GM18951 (cell line): ENCODE data around the gene PHKB.
"Not testable (repeated sequence)": the region's sequence is repeated elsewhere in the genome, so short reads cannot be mapped to it uniquely, and the experiment has no call there.

ENCODE experiments used
- POLR2A ChIP-seq: IDR thresholded peaks from 4 replicates; pipeline ENCODE4 v1.6.1; 2011; ENCODE audit warnings: mild to moderate bottlenecking; ENCODE audit not compliant: insufficient read length, insufficient read depth; ENCODE audit errors: extremely low read depth
- in situ Hi-C: fragments of 300-500 bp; cut with MboI; formaldehyde crosslinking; loops from one replicate; pipeline ENCODE4 v1.12.0; 2022; ENCODE audit warnings: low sequenced_read_pairs, mixed read lengths, inconsistent platforms; ENCODE audit not compliant: unreplicated experiment

PHKB gene

DNA sequence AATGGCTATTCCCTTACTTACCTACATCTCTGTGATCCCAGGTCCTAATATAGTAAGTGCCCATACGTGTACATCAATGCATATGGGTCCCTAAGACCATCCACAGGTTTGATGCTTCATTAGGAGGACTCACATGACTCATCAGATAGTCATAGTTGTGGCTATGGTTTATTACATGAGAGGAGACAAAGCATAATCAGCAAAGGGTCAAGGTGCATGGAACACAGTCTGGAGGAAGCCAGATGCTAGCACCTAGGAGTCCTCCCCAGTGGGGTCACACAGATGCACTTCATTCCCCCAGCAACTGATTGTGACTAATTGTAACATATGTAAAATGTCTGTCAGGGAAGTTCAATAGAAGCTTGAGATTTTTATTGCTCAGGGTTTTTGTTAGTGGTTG lies 42.8 kb downstream of the PHKB start:
- no peak for TF ChIP-seq POLR2A
- in situ Hi-C loops, result no loop called here

DNA sequence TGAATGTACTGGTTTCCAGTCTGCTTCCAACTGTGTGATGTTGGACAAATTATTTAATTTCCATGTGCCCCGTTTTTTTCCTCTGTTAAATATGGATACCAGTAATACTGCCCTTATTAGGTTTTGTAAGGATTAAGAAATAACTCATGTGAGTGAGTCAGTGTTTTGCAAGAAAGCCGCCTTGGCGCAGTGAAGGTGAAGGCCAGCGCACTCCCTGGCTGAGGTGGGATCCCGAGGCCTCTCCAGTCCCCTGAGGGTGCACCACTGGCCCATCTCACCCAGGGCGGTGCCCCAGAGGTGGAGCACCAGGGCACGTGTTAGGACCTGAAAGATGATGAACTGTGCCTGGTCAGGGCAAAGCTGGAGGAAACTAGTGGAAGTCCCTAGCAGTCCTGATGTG lies 43.5 kb downstream of the PHKB start:
- in situ Hi-C loops, result no loop called here
- TF ChIP-seq POLR2A, result no peak

DNA sequence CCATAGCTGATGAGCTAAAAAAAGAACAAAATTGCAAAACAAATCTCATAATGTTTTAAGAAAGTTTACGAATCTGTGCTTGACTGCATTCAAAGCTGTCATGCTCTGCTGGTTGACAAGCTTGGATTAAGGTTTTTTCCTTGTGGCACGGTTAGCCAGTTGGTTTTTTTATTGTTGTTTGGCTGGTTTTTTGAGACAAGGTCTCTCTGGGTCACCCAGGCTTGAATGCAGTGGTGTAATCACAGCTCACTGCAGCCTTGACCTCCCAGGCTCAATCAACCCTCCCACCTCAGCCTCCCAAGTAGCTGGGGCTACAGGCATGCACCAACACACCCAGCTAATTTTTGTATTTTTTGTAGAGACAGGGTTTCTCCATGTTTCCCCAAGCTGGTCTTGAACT lies 45.7 kb downstream of the PHKB start:
- TF ChIP-seq POLR2A, result no peak
- in situ Hi-C loops, result no loop called here

DNA sequence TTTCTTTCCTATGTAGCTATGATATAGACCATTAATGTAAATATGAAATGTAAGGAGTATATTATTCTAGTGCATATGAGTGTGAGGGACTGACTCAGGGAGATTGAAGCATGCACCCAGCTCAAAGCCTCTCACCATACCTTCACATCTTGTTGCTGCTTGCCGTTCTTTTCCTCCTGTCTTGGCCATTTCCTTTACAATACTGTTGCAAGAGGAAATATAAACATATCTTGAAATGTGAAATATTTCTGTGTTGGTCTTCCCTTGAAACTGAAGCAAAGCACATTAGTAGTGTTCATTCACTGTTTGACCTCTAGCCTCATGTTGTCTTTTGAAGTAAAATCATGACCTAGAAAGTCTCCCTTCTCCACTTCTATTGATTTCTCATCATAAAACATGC lies 46.6 kb downstream of the PHKB start:
- in situ Hi-C loops, result no loop called here
- TF ChIP-seq POLR2A, result no peak

DNA sequence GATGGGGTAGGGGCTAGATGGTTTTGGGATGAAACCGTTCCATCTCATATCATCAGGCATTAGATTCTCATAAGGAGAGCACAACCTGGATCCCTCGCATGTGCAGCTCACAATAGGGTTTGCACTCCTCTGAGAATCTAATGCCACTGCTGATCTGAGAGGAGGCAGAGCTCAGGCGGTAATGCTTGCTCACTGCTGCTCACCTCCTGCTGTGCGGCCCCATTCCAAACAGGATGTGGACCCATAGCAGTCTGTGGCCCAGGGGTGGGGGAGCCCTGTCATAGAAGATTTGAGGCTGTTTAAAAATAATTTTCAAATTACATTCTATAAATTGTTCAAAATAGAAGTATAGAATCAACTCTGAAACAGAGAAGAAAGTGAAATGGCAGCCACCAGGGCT lies 50.8 kb downstream of the PHKB start:
- in situ Hi-C loops, result no loop called here

DNA sequence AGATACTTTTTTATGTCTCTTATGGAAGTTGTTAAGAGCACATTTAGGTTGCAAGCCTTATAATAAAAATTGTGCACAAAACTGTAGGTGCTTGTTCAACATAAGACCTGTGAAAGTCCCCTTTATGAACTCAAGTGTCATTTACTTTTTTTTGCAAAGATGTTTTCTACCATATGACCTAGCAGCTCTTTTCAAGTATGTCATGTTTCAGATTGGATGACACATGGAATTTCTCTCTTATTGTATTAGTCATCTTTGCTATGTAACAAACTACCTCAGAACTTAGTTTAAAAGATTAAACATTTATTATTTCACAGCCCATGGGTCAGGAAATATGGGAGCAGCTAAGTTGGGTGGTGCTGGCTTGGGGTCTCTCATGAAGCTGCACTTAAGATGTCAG lies 57.9 kb downstream of the PHKB start:
- in situ Hi-C loops, result no loop called here
- TF ChIP-seq POLR2A, result no peak

More for the DNA sequence above, 50.8 kb downstream of the PHKB start:
- TF ChIP-seq POLR2A, result no peak

DNA sequence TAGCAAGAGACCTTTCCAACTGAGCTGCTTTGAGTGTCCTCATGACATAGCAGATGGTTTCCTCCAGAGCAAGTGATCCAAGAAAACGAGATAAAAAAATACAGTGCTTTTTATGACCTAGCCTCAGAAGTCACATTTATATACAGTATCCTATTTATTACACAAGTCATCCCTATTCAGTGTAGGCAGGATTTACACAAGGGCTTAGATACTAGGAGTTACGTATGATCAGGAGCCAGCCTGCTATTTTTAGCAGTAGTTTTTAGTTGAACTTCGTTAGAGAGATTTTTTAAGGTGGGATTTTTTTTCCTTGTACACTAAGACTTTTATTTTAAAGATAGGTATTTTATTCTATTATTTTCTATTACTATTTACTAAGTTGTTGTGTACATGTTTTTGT lies 58.4 kb downstream of the PHKB start:
- in situ Hi-C loops, result no loop called here
- no peak for TF ChIP-seq POLR2A

DNA sequence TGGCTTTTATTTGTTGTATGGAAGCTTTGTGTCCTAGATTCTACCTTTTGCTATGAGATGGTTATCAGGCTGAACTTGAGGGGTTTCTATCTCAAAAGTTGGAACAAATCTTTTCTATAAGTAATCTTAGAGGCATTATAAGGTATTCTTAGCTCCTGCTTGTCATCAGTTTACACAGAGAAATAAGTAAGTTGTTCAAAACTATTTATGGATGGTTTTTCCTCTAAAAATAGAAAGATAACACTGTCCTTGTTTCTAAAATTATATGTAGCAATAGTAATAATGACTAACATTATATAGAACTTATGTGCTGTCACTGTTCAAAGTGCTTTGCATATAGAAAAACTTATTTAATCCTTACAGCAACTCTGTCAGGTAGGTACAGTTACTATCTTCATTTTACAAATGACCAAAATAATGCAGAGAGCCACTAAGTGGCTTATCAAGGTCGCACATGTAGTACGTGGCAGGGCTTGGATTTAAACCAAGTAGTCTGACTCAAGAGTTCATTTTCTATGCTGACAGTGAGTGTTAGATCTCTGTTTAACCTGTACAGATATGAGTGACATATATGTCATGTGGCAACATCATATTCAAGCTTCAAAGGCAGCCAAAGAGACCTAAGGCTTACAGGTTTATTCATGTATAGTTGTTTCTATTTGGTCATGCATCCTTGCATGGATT lies 59.0 kb downstream of the PHKB start:
- in situ Hi-C loops, result no loop called here
- TF ChIP-seq POLR2A, result no peak

DNA sequence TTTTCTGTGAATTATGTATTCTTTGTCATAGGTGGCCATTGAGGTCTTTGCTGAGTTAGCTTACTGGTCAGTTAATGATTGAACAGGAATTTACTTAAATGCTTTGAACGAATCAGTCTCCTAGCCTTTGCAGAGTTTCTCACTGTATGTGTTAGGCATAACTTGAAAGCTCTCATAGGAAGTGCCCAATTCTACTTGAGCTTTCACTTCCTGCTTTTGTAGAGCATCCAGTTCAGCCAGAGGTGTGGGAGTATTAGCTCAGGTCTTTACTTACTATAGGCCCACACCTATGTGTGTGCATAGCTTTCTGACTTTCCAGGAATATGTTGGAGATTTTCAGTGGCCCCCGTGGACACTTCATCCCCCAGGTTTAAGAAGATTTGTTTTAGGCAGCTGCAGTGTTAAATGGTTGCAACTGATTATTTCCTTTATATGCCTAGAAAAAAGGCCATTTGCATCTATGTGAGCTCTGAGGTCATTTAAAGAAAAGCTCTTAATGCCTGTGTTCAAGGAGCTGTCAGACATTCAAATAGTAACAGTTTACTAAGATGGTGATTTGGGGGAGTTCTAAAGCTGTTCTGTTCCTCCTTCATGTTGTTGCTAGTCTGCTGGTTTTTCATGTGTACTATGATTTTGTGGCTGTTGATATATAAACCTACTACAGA lies 62.3 kb downstream of the PHKB start:
- no peak for TF ChIP-seq POLR2A
- in situ Hi-C loops, result no loop called here

DNA sequence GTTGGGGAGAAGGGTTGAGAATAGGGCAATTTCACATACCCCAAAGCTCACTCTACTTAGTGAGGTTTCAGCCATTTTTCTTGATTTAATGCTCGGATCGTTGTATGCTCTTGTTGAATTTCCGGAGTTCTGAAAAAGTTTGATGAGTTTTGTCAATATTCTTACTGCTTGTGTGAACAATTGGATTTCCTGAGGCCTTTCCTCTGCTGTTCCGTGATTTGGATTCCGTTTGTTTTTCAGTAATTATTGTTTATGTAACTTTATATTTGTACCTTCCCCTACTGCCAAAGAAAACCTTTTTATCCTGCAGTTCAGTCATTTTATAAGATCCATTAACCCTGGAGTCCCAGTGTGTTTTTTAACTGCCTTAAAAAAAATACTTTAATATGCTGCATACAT lies 62.9 kb downstream of the PHKB start:
- in situ Hi-C loops, result no loop called here
- no peak for TF ChIP-seq POLR2A

DNA sequence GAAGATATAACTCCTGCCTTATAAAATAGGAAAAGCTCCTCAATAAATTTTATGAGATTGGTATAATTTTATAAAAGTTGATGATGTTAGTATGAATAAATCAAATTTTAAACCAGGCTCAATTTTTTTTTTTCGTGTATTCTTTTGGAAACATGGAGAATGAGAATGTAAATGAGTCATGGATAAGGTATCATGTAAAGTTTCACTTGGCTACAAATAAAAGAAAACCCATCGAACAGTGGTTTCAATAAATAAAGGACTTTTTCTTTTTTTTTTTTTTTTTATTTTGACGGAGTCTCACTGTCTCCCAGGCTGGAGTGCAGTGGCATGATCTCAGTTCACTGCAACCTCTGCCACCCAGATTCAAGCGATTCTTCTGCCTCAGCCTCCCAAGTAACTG lies 67.3 kb downstream of the PHKB start:
- TF ChIP-seq POLR2A, result no peak
- in situ Hi-C loops, result no loop called here

DNA sequence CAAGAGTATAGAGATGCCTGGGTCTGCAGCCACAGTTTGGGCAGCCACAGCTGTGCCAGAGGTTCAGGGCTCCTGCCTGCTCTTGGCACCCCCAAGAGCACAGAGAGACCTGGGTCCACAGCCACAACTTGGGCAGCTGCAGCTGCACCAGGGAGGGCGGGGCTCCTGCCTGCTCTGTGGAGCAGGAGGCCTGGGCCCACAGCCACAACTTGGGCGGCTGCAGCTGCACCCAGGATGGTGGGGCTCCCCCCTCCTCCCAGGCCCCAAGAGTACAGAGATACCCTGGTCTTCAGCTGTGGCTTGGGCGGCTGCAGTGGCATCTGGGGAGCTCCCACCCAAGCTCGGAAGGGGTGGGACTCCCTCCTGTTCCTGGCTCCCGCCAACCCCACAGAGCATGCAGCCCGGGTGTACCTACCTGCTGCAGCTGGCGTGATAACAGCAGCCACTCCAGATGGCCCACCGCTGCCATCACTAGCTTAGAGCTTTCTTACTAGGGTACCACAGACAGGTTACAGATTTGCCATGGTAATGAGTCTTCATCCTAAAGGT lies 72.7 kb downstream of the PHKB start:
- TF ChIP-seq POLR2A, result no peak
- in situ Hi-C loops, result no loop called here

DNA sequence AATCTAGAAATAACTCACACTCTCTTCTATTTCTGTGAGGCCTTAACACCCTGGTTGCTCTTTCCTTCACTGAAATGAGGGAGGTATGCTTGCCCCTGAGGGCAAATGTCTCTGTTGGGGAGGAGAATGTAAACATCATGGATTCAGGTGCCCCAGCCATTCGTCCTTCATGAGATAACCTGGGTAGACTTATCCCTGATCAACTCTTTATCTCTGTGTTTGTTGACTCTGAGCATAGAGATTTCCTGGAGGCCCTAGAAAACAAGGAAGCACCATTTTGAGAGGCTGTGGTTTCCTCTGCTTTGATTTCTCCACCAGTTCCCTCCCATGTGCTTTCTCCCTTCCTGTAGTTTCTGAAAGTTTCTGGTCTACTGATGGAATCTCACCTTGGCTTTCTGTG lies 77.3 kb downstream of the PHKB start:
- in situ Hi-C loops, result no loop called here
- no peak for TF ChIP-seq POLR2A

DNA sequence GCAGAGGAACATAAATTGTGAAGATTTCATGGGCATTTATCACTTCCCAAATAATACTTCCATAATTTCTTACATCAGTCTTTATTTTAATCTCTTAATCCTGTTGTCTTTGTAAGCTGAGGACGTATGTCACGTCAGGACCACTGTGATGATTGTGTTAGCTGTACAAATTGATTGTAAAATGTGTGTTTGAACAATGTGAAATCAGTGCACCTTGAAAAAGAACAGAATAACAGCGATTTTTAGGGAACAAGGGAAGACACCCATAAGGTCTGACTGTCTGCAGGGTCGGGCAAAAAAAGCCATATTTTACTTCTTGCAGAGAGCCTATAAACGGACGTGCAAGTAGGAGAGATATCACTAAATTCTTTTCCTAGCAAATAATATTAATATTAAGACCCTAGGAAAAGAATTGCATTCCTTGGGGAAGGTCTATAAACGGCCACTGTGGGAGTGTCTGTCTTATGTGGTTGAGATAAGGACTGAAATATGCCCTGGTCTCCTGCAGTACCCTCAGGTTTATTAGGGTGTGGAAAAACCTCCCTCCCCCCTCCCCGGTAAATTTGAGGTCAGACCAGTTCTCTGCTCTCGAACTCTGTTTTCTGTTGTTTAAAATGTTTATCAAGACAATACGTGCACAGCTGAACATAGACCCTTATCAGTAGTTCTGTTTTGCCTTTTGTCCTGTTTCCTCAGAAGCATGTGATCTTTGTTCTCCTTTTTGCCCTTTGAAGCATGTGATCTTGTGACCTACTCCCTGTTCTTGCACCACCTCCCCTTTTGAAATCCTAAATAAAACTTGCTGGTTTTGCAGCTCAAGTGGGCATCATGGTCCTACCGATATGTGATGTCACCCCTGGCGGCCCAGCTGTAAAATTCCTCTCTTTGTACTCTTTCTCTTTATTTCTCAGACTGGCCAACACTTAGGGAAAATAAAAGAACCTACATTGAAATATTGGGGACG lies 78.9 kb downstream of the PHKB start:
- in situ Hi-C loops, result not testable (repeated sequence)

DNA sequence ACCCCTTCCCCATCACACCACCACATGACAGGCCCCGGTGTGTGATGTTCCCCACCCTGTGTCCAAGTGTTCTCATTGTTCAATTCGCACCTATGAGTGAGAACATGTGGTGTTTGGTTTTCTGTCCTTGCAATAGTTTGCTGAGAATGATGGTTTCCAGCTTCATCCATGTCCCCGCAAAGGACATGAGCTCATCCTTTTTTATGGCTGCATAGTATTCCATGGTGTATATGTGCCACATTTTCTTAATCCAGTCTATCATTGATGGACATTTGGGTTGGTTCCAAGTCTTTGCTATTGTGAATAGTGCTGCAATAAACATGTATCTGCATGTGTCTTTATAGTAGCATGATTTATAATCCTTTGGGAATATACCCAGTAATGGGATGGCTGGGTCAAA lies 80.0 kb downstream of the PHKB start:
- in situ Hi-C loops, result not testable (repeated sequence)

DNA sequence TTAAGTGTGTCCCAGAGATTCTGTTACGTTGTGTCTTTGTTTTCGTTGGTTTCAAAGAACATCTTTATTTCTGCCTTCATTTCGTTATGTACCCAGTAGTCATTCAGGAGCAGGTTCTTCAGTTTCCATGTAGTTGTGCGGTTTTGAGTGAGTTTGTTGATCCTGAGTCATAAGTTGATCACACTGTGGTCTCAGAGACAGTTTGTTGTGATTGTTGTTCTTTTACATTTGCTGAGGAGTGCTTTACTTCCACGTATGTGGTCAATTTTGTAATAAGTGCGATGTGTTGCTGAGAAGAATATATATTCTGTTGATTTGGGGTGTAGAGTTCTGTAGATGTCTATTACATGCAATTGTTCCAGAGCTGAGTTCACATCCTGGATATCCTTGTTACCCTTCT lies 83.1 kb downstream of the PHKB start:
- in situ Hi-C loops, result not testable (repeated sequence)

DNA sequence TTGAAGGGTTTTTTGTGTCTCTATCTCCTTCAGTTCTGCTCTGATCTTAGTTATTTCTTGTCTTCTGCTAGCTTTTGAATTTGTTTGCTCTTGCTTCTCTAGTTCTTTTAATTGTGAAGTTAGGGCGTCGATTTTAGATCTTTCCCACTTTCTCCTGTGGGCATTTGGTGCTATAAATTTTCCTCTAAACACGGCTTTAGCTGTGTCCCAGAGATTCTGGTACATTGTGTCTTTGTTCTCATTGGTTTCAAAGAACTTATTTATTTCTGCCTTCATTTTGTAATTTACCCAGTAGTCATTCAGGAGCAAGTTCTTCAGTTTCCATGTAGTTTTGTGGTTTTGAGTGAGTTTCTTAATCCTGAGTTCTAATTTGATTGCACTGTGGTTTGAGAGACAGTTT lies 90.1 kb downstream of the PHKB start:
- in situ Hi-C loops, result not testable (repeated sequence)

DNA sequence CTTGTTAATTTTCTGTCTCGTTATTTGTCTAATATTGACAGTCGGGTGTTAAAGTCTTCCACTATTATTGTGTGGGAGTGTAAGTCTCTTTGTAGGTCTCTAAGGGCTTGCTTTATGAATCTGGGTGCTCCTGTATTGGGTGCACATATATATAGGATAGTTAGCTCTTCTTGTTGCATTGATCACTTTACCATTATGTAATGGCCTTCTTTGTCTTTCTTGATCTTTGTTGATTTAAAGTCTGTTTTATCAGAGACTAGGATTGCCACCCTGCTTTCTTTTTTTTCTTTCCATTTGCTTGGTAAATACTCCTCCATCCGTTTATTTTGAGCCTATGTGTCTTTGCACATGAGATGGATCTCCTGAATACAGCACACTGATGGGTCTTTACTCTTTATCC lies 90.6 kb downstream of the PHKB start:
- in situ Hi-C loops, result not testable (repeated sequence)
